A673 (cell line): ENCODE measurements around the gene HMOX1. TPM values are rescaled to one million over a fixed set of nuclear protein-coding genes. Genes with fewer than 3 reads are reported as not detected.

Experiments
- BruUV-seq: library from RNA; stranded (reverse); fragments of 400-500 nt; replicated peaks from 2 replicates; lab custom pipeline; 2021; lab: Mats Ljungman, UMichigan
- CTCF ChIA-PET: fragments of 300-600 bp; sonication (Branson Sonifier 250); formaldehyde crosslinking; loops from one replicate; lab custom pipeline; 2022; ENCODE audit warnings: antibody characterized with exemption; lab: Charles Lee
- POLR2A ChIA-PET: fragments of 300-600 bp; sonication (Branson Sonifier 250); formaldehyde crosslinking; loops from one replicate; lab custom pipeline; 2022; ENCODE audit warnings: antibody characterized with exemption; ENCODE audit not compliant: low non-redundant PET; lab: Charles Lee
- DNase-seq: peaks from one replicate; pipeline ENCODE4 v3.0.0-alpha.2; 2015; ENCODE audit warnings: low spot score
- H3K27ac ChIP-seq: fragments of 200-600 bp; sonication (generic); 2 replicates; pipeline ENCODE4 v1.5.1; 2016; ENCODE audit warnings: mixed run types, low read depth, mild to moderate bottlenecking, mixed read lengths, antibody characterized with exemption, low read length; ENCODE audit not compliant: poor library complexity, severe bottlenecking
- H3K27me3 ChIP-seq: fragments of 200-600 bp; sonication (generic); replicated peaks from 2 replicates; pipeline ENCODE4 v1.6.1; 2017; ENCODE audit warnings: mixed run types, low read depth, mild to moderate bottlenecking, mixed read lengths, antibody characterized with exemption, low read length; ENCODE audit not compliant: insufficient read depth, poor library complexity
- H3K36me3 ChIP-seq: fragments of 200-600 bp; sonication (generic); 2 replicates; pipeline ENCODE4 v1.6.1; 2016; ENCODE audit warnings: mixed run types, mild to moderate bottlenecking, mixed read lengths, antibody characterized with exemption, low read length; ENCODE audit not compliant: insufficient read depth, poor library complexity, severe bottlenecking
- H3K4me1 ChIP-seq: fragments of 200-600 bp; sonication (generic); 2 replicates; pipeline ENCODE4 v1.6.1; 2017; ENCODE audit warnings: mixed run types, mild to moderate bottlenecking, mixed read lengths, antibody characterized with exemption, low read length; ENCODE audit not compliant: insufficient read depth, poor library complexity, severe bottlenecking
- H3K4me3 ChIP-seq: fragments of 200-600 bp; sonication (generic); 2 replicates; pipeline ENCODE4 v1.5.1; 2016; ENCODE audit warnings: low read depth, mixed run types, mild to moderate bottlenecking, mixed read lengths, low read length; ENCODE audit not compliant: poor library complexity, severe bottlenecking
- H3K9me3 ChIP-seq: fragments of 200-600 bp; sonication (generic); 2 replicates; pipeline ENCODE4 v1.6.1; 2016; ENCODE audit warnings: mixed run types, low read depth, mild to moderate bottlenecking, mixed read lengths, antibody characterized with exemption, low read length; ENCODE audit not compliant: poor library complexity, severe bottlenecking
- EZH2 ChIP-seq: fragments of 200-600 bp; sonication (generic); IDR thresholded peaks from 2 replicates; pipeline ENCODE4 v1.6.1; 2017; ENCODE audit warnings: borderline replicate concordance, low read depth, mild to moderate bottlenecking, mixed read lengths, antibody characterized with exemption, low read length; ENCODE audit not compliant: poor library complexity, severe bottlenecking
- intact Hi-C: fragments of 100-400 bp; cut with micrococcal nuclease; formaldehyde crosslinking; loops from one replicate; pipeline ENCODE4 v1.10.0; 2022; ENCODE audit not compliant: unreplicated experiment
- total RNA-seq: library from RNA; stranded (reverse); gene quantifications from 2 replicates; pipeline ENCODE4 v1.2.3, GENCODE V29; 2021
- TF ChIP-seq, protein P1 (sequence below): fragments of 300-800, 200-600 bp; sonication (generic); conservative IDR thresholded peaks from 2 replicates; pipeline ENCODE4 v1.5.1; 2017; ENCODE audit warnings: low read depth, mild to moderate bottlenecking, antibody characterized with exemption, low read length, moderate library complexity, mixed read lengths

Gene HMOX1
- total RNA-seq, 1 experiment from 2014 or later, result 2.5 TPM

DNA sequence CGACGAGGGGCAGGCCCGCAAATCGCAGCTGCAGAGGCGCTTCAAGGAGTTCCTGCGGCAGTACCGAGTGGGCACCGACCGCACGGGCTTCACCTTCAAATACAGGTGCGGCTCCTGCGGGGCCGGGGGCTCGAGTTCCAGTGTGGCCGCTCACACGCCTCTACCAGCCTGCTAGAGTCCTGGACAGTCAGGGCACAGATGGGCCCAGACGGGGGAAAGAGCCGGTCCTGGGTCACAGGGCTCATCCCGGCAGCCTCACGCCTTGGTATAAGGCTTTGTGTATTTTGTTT is 19.6 kb downstream of the HMOX1 start:
- POLR2A ChIA-PET, result no interaction called here
- peak; percentile 22 for DNase-seq
- Histone ChIP-seq H3K9me3 (no peaks in the 10 kb centered on the region), H3K27me3 (no peaks in the 10 kb centered on the region), H3K4me3 (peak overlapping the region; percentile 99), H3K27ac (peak overlapping the region; percentile 99), H3K36me3 (peaks cover 44% of the 10 kb centered on the region), H3K4me1 (peaks cover 24% of the 10 kb centered on the region)
- no TSS peak for BruUV-seq
- CTCF ChIA-PET, result no interaction called here
- no peak for TF ChIP-seq EZH2
- TF ChIP-seq, protein P1, sequence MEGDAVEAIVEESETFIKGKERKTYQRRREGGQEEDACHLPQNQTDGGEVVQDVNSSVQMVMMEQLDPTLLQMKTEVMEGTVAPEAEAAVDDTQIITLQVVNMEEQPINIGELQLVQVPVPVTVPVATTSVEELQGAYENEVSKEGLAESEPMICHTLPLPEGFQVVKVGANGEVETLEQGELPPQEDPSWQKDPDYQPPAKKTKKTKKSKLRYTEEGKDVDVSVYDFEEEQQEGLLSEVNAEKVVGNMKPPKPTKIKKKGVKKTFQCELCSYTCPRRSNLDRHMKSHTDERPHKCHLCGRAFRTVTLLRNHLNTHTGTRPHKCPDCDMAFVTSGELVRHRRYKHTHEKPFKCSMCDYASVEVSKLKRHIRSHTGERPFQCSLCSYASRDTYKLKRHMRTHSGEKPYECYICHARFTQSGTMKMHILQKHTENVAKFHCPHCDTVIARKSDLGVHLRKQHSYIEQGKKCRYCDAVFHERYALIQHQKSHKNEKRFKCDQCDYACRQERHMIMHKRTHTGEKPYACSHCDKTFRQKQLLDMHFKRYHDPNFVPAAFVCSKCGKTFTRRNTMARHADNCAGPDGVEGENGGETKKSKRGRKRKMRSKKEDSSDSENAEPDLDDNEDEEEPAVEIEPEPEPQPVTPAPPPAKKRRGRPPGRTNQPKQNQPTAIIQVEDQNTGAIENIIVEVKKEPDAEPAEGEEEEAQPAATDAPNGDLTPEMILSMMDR, result no peak
- intact Hi-C loops, result no loop called here

DNA sequence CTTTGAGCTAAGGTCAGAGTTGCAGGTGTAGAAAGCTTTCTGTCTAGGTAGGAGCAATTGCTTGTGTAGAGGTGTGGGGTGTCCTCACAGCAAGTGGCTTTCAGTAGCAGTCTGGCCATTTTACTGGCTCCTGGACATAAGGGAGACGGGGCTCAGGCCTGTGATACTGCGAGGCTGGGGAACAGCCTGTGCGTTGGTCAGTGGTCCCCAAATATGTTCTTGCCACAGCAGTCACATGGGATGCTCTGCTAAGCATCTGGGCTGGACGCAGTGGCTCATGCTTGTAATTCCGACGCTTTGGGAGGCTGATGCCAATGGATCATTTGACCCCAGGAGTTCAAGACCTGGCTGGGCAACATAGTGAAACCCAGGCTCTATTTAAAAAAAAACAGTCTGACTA is 21.0 kb downstream of the HMOX1 start:
- Histone ChIP-seq H3K4me1 (peaks cover 24% of the 10 kb centered on the region), H3K27ac (no peak overlapping the region), H3K36me3 (peaks cover 58% of the 10 kb centered on the region), H3K4me3 (peak overlapping the region; percentile 99), H3K27me3 (no peaks in the 10 kb centered on the region), H3K9me3 (no peaks in the 10 kb centered on the region)
- TF ChIP-seq, protein P1, result no peak
- TF ChIP-seq EZH2, result no peak
- no peak for DNase-seq
- CTCF ChIA-PET, result no interaction called here
- BruUV-seq, result no TSS peak
- POLR2A ChIA-PET, result no interaction called here
- intact Hi-C loops, result no loop called here

DNA sequence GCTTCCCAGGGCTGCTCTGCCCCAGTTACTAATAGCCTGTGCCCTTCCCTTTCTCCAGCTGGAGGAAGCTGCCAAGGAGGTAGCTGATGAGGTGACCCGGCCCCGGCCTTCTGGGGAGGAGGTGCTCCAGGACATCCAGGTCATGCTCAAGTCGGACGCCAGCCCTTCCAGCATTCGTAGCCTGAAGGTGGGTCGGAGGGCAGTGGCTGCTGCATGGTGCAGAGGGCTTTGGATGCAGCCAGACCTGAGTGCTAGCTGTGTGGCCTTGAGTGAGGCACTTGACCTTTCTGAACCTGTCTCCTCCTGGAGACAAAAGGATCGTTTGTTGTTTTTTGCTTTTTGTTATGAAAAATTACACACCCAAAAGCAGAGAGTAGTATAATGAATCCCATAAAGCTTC is 22.5 kb downstream of the HMOX1 start:
- Histone ChIP-seq H3K4me3 (no peak overlapping the region), H3K36me3 (peaks cover 73% of the 10 kb centered on the region), H3K9me3 (no peaks in the 10 kb centered on the region), H3K27ac (no peak overlapping the region), H3K4me1 (peaks cover 24% of the 10 kb centered on the region), H3K27me3 (no peaks in the 10 kb centered on the region)
- TF ChIP-seq, protein P1, result no peak
- no peak for TF ChIP-seq EZH2
- DNase-seq, result no peak
- no TSS peak for BruUV-seq
- POLR2A ChIA-PET, result no interaction called here
- CTCF ChIA-PET, result no interaction called here
- intact Hi-C loops, result no loop called here
